ENCODE data around the gene PARD3B.

Gene PARD3B

GRCh38 chr2:204683384-204683783, 138.1 kb downstream of the PARD3B start:
- Histone ChIP-seq H3K36me3 (replicated peaks; ENCODE audit: insufficient read depth, low read length) (no peaks in the 10 kb centered on the region), H3K79me2 (ENCODE audit: low read length) (no peaks in the 10 kb centered on the region), H3K4me3 (ENCODE audit: low read length) (no peak overlapping the region), H3K9me2 (replicated peaks; ENCODE audit: insufficient read depth, low read length) (no peaks in the 10 kb centered on the region), H2AFZ (ENCODE audit: low read length) (no peak overlapping the region), H3K4me2 (ENCODE audit: low read depth, low read length) (no peak overlapping the region), H3K27me3 (replicated peaks; ENCODE audit: insufficient read depth, low read length) (no peaks in the 10 kb centered on the region), H3K9ac (ENCODE audit: low read length) (no peak overlapping the region), H3F3A (ENCODE audit: insufficient read depth, low read length) (no peaks in the 10 kb centered on the region), H4K20me1 (ENCODE audit: insufficient read depth, low read length) (no peaks in the 10 kb centered on the region), H3K9me3 (replicated peaks; ENCODE audit: insufficient read depth, low read length) (no peaks in the 10 kb centered on the region), H3K4me1 (ENCODE audit: low read length) (no peaks in the 10 kb centered on the region), H3K27ac (ENCODE audit: low read length) (no peak overlapping the region)
- DNase-seq, result no peak
- TF ChIP-seq CTCF (IDR thresholded peaks at IDR 0.05; ENCODE audit: low read length) (no peak), EZH2 (optimal IDR thresholded peaks at IDR 0.05; ENCODE audit: low read depth, low read length) (no peak), EZH2phosphoT487 (IDR thresholded peaks at IDR 0.05; ENCODE audit: low read length) (no peak)

- no peak overlapping the region for H3K9ac ChIP-seq (ENCODE audit: low read length)
- no peak overlapping the region for H3K27ac ChIP-seq (ENCODE audit: low read length)
- no peaks in the 10 kb centered on the region for H3K79me2 ChIP-seq (ENCODE audit: low read length)
- no peaks in the 10 kb centered on the region for H3F3A ChIP-seq (ENCODE audit: insufficient read depth, low read length)
- no peak overlapping the region for H3K4me2 ChIP-seq (ENCODE audit: low read depth, low read length)
- no peak for DNase-seq
- H3K27me3 ChIP-seq (replicated peaks; ENCODE audit: insufficient read depth, low read length), result no peaks in the 10 kb centered on the region
- no peaks in the 10 kb centered on the region for H3K4me1 ChIP-seq (ENCODE audit: low read length)
- no peaks in the 10 kb centered on the region for H3K9me3 ChIP-seq (replicated peaks; ENCODE audit: insufficient read depth, low read length)
- H3K4me3 ChIP-seq (ENCODE audit: low read length), result no peak overlapping the region
- no peaks in the 10 kb centered on the region for H3K36me3 ChIP-seq (replicated peaks; ENCODE audit: insufficient read depth, low read length)
- H4K20me1 ChIP-seq (ENCODE audit: insufficient read depth, low read length), result no peaks in the 10 kb centered on the region
- H2AFZ ChIP-seq (ENCODE audit: low read length), result no peak overlapping the region
- H3K9me2 ChIP-seq (replicated peaks; ENCODE audit: insufficient read depth, low read length), result no peaks in the 10 kb centered on the region
- no peak for TF ChIP-seq EZH2phosphoT487 (IDR thresholded peaks at IDR 0.05; ENCODE audit: low read length)
- no peak for TF ChIP-seq EZH2 (optimal IDR thresholded peaks at IDR 0.05; ENCODE audit: low read depth, low read length)
- no peak for TF ChIP-seq CTCF (IDR thresholded peaks at IDR 0.05; ENCODE audit: low read length)
Observed at GRCh38 chr2:204686406-204686805, 141.1 kb downstream of the PARD3B start.

GRCh38 chr2:204687776-204688175, 142.5 kb downstream of the PARD3B start:
- Histone ChIP-seq H3K9me2 (replicated peaks; ENCODE audit: insufficient read depth, low read length) (no peaks in the 10 kb centered on the region), H4K20me1 (ENCODE audit: insufficient read depth, low read length) (no peaks in the 10 kb centered on the region), H3K4me1 (ENCODE audit: low read length) (no peaks in the 10 kb centered on the region), H3K36me3 (replicated peaks; ENCODE audit: insufficient read depth, low read length) (no peaks in the 10 kb centered on the region), H3K79me2 (ENCODE audit: low read length) (no peaks in the 10 kb centered on the region), H3K9ac (ENCODE audit: low read length) (no peak overlapping the region), H3F3A (ENCODE audit: insufficient read depth, low read length) (no peaks in the 10 kb centered on the region), H3K9me3 (replicated peaks; ENCODE audit: insufficient read depth, low read length) (no peaks in the 10 kb centered on the region), H3K4me3 (ENCODE audit: low read length) (no peak overlapping the region), H3K4me2 (ENCODE audit: low read depth, low read length) (no peak overlapping the region), H2AFZ (ENCODE audit: low read length) (no peak overlapping the region), H3K27me3 (replicated peaks; ENCODE audit: insufficient read depth, low read length) (no peaks in the 10 kb centered on the region), H3K27ac (ENCODE audit: low read length) (no peak overlapping the region)
- no peak for DNase-seq
- TF ChIP-seq EZH2phosphoT487 (IDR thresholded peaks at IDR 0.05; ENCODE audit: low read length), result no peak
- no peak for TF ChIP-seq EZH2 (optimal IDR thresholded peaks at IDR 0.05; ENCODE audit: low read depth, low read length)

GRCh38 chr2:204691911-204692510, 146.7 kb downstream of the PARD3B start:
- H3K4me2 ChIP-seq (ENCODE audit: low read depth, low read length), result no peak overlapping the region
- no peaks in the 10 kb centered on the region for H3F3A ChIP-seq (ENCODE audit: insufficient read depth, low read length)
- H3K79me2 ChIP-seq (ENCODE audit: low read length), result no peaks in the 10 kb centered on the region
- no peaks in the 10 kb centered on the region for H4K20me1 ChIP-seq (ENCODE audit: insufficient read depth, low read length)
- no peaks in the 10 kb centered on the region for H3K9me2 ChIP-seq (replicated peaks; ENCODE audit: insufficient read depth, low read length)
- H3K9me3 ChIP-seq (replicated peaks; ENCODE audit: insufficient read depth, low read length), result no peaks in the 10 kb centered on the region
- no peaks in the 10 kb centered on the region for H3K27me3 ChIP-seq (replicated peaks; ENCODE audit: insufficient read depth, low read length)
- no peak overlapping the region for H3K27ac ChIP-seq (ENCODE audit: low read length)
- no peak overlapping the region for H3K4me3 ChIP-seq (ENCODE audit: low read length)
- TF ChIP-seq CTCF (IDR thresholded peaks at IDR 0.05; ENCODE audit: low read length) (peak; percentile 75), EZH2 (optimal IDR thresholded peaks at IDR 0.05; ENCODE audit: low read depth, low read length) (no peak), EZH2phosphoT487 (IDR thresholded peaks at IDR 0.05; ENCODE audit: low read length) (no peak)
- peak; percentile 71 for DNase-seq
- H3K9ac ChIP-seq (ENCODE audit: low read length), result no peak overlapping the region
- no peaks in the 10 kb centered on the region for H3K36me3 ChIP-seq (replicated peaks; ENCODE audit: insufficient read depth, low read length)
- no peaks in the 10 kb centered on the region for H3K4me1 ChIP-seq (ENCODE audit: low read length)
- no peak overlapping the region for H2AFZ ChIP-seq (ENCODE audit: low read length)

Measured in MM.1S (cell line).